ENCODE data around the gene EFCC1.

DNA sequence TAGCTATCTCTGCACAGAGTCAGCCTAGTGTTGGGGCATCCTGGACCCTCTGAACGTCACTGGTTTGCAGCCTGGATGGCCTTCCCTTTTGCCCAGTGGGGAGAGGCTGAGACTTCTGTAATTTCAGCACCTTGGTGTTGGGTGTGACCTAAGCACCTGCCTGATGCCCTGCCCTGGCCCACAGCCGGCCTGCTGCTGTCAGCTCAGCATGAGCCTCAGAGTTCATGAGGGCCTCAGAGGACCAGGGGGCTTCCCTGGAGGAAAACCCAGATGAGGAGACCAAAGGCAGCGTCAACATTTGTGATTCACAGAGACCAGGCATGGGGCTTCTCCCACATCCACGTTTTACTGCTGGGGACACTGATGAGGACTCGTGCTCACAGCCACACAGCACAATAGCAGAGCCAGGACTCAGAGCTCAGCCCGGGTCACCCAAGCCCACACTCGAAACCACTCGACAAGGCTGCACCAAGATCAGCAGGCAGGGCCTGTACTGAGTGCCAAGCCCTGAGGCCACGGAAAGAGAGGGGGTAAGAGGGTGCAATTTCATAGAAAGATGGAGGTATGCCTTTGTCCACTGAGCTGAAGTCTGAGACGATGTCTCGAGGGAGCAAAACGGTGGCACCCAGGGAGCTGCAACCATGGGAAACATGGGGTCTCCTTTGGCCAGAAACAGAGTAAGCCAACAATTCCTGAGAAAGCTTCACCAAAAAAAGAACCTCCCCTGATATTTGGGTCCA, 49.6 kb downstream of the EFCC1 start:
- TF ChIP-seq CTCF (IDR thresholded peaks at IDR 0.05; ENCODE audit: low read length) (no peak), EZH2 (optimal IDR thresholded peaks at IDR 0.05; ENCODE audit: low read depth, low read length) (no peak)
